GM19351 (cell line): ENCODE results near the gene ATP2C2.

ENCODE experiments used
- ATAC-seq: cut with Tn5 transposase; IDR thresholded peaks from one replicate; pipeline ENCODE4 v1.9.1; 2021; ENCODE audit warnings: mild to moderate bottlenecking, moderate library complexity; ENCODE audit not compliant: unreplicated experiment

ATP2C2 gene

GRCh38 chr16:84361546-84361945 lies 6.8 kb upstream of the ATP2C2 start:
- no peak for ATAC-seq

DNA sequence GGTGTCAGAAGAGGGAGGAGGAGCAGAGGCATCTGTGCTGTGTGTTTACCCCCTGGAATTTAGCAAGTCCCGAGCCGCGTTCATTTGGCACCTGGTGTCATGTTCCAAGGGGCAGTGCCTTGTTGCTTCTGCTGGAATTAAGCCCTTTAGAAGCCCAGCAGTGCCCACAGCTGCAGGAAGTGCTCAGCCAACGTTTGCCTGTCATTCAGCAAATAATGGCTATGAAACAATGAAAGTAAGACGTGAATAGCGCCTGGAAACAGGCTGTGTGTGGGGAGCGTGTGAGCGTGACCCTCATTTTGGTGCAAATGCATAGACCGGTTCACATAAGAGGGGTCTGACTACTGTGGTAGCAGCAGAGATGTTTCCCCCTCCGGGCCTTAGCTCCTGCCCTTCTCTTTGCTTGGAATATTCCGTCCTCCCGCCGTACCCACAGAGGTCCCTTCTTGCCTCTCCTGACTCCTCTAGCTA lies 5.8 kb upstream of the ATP2C2 start:
- ATAC-seq: no peak

GRCh38 chr16:84366208-84366607 lies 2.1 kb upstream of the ATP2C2 start:
- no peak for ATAC-seq

GRCh38 chr16:84367297-84367680 lies 1.0 kb upstream of the ATP2C2 start:
- ATAC-seq: no peak

DNA sequence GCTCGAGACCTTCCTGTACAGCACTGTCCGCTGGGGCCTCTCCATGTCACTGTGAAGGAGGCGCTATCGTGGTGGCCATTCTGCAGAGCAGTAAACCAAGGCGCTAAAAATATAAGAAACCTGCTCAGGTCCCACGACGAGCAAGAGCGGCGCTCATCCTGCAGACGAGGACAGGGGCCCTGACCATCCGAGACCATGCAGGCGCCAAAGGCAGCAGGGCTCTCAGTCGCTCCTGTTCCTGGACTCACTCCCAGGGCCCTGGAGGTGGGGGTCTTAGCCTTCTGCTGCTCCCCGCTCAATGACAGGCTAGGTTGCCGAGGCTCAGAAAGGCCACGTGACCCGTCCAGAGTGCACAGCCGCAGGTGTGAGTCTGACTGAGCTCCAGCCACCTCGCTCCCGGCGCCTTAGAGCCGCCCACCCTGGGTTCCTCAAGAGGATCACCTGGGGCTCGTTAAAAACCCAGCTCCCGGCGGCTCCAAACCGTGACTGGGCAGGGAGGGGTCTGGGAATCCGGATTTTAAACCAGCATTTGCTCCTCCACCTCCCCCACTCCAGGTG lies 509 bp upstream of the ATP2C2 start:
- ATAC-seq: no peak

DNA sequence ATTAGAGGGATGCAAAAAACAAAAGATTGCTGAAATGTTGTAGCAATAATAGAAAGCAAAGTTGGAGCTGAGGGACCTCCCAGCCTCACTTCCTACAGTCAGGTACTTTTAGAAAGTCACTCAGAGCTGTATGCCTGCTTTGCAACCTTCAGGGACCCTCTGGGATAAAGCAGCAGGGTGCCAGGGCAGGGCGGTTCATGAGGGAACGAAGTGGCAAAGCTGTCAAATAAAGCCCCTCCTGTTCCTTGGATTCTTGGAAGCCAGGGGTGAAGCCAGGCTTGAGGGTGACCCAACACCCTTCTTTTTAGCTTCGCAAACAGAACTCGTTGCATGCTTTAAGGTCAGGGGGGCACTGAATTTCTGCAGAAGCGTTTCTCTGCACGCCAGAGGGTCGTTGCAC lies 767 bp downstream of the ATP2C2 start:
- ATAC-seq: no peak

GRCh38 chr16:84369938-84370627 lies 1.7 kb downstream of the ATP2C2 start:
- ATAC-seq: no peak

GRCh38 chr16:84370723-84371552 lies 2.6 kb downstream of the ATP2C2 start:
- ATAC-seq: no peak

DNA sequence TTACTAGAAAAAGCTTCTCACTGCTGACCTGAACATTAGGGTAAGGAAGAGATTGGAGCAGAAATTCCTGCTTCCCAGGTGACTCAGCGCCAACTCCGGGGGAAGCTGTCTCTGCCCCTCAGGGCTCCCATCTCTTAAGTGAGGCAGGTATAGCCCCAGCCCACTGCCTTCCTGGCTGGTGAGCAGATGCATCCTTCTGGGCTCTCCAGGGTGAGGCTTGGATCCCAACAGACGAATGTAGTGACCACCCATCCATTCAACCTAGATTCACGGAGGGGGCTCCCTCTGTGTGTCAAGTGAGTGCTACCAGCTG lies 3.2 kb downstream of the ATP2C2 start:
- no peak for ATAC-seq

DNA sequence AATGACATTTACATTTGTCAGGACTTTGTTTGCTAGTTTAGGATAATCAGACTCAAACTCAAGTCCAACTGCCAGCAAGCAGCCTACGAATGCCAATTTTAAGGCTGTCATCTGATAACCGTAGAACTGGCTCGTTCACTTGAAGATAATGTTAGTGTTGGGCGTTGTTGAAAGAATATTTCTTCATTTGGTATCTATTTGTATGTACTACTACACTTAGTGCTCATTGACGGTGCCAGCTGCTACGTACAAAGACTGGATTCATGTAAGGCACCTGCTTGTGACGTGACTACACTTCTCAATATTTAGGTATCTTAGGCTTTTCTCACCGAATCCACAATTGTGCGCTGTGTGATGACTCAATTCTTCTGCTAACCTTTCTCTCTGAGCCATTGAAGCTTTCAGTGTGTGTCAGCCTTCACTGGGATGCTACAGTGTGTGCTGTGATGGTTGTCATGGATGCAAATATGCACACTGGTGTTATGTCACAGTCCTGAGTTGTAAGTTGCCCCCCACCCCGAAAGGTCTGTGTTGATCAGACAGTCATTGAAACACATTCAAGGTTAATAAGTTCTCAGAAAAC lies 5.7 kb downstream of the ATP2C2 start:
- ATAC-seq: no peak

GRCh38 chr16:84378099-84378498 lies 9.8 kb downstream of the ATP2C2 start:
- ATAC-seq: no peak

DNA sequence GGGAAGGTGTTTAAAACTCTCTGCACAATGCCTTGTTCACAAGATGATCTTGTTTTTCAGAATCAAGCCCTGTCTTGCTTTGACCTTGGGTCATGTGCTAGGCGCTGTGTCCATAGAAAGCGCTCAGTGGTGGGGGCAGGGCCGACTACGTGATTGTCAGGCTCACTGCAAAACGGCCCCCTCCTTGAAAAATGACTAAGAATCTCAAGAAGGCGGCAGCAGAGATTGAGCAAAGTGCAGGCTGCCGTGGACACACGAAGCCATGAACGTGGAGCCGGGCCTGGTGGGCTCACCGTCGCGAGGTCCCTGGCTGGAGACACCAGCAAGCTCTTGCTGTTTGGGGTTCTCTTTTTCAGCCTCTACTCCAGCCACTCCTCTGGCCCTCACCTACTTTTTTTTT lies 10.2 kb downstream of the ATP2C2 start:
- no peak for ATAC-seq

GRCh38 chr16:84379008-84379708 lies 10.8 kb downstream of the ATP2C2 start:
- no peak for ATAC-seq

DNA sequence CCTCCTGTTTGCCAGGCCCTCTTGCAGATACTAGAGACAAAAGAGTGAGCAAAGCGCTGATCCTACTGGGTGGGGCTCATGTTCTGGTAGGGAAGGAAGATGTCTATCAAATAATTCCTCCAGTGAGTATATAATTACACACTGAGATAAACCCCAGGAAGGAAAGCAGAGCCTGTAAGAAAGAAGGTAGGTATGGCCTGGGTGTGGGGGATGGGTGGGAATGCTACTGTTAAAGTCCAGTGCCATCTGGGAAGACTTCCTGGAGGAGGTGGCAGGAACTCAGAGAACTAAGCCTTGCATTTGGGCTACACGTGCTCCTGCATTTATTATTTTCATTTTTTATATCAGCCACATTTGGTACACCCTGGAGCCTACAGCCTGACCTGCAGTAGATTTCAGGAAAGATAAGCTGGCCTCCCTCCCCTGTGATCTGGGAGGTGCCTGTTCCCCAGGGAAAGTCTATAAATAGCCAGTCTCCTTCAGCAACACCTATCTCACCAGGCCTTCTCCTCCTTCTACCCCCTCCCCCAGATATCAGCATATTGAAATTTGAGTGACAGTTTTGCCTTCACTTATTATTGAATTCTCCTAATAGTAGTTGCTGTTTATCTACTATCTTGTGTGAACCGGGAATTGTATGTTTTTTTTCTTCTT lies 11.5 kb downstream of the ATP2C2 start:
- ATAC-seq: no peak

GRCh38 chr16:84380405-84380804 lies 12.1 kb downstream of the ATP2C2 start:
- no peak for ATAC-seq

- no peak for ATAC-seq
Measured at GRCh38 chr16:84382396-84382795, 14.1 kb downstream of the ATP2C2 start.

GRCh38 chr16:84383106-84383505 lies 14.8 kb downstream of the ATP2C2 start:
- no peak for ATAC-seq

DNA sequence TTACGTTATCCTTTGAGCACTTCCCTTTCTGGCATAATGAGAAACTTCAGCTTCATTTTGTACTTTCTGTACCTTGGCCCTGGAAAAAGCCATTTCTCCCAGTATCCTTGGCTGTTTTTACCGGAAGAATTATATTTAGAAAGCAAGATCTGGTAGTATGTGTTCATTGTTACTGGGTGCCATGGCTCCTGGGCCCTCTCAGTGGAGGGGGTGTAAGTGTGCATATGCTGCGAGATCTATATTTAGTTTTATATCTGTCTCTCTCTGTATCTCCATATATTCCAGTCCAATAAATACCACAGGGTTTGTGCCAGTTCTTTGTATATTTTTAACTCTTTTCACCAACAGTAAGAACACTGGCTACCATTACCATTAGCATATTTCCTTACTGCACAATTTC lies 17.7 kb downstream of the ATP2C2 start:
- no peak for ATAC-seq

DNA sequence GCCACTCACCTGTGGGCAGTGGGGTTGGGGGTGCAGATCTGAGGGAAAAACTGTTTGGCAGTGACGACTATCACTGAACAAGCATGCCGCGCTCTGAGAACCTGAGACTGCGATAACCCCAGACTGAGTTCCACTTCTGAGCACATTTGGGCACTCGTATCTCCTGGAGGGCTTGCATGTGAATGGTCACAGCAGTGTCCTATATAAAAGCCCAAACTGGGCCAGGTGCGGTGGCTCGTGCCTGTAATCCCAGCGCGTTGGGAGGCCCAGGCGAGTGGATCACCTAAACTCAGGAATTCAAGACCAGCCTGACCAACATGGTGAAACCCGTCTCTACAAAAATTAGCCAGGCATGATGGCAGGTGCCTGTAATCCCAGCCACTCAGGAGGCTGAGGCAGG lies 18.7 kb downstream of the ATP2C2 start:
- no peak for ATAC-seq

GRCh38 chr16:84390131-84390785 lies 21.9 kb downstream of the ATP2C2 start:
- no peak for ATAC-seq
